ENCODE data around the gene SEMA7A. TPM values are rescaled to one million over a fixed set of nuclear protein-coding genes. Genes with fewer than 3 reads are reported as not detected.

Gene SEMA7A
- total RNA-seq, 3 donors from 2014 or later: 0.80 to 1.3 (median 0.88) TPM

- Histone ChIP-seq H3K4me3 (peak overlapping the region in 1 of 3 donors; percentile 19), H3K27ac (no peak overlapping the region), H3K27me3 (no peaks in the 10 kb centered on the region), H3K9me3 (no peaks in the 10 kb centered on the region), H3K36me3 (no peaks in the 10 kb centered on the region), H3K4me1 (peaks cover 0 to 10% of the 10 kb centered on the region in 2 donors)
- TF ChIP-seq POLR2A (IDR thresholded peaks at IDR 0.05): no peak
- DNase-seq (ENCODE audit: low spot score in 2 of 2): no peak
- intact Hi-C loops (cut with DNase I; ENCODE audit: low total_unique reads): no loop called here
These were observed 16.5 kb downstream of the SEMA7A start for GRCh38 chr15:74417225-74417624.

GRCh38 chr15:74415966-74416916 lies 17.5 kb downstream of the SEMA7A start:
- TF ChIP-seq POLR2AphosphoS5 (IDR thresholded peaks at IDR 0.05): no peak
- Histone ChIP-seq H3K4me1 (peaks cover 0 to 8% of the 10 kb centered on the region in 2 donors), H3K27ac (peak overlapping the region in 1 of 2 donors; percentile 38), H3K36me3 (no peaks in the 10 kb centered on the region), H3K4me3 (peak overlapping the region in 1 of 3 donors; percentile 19), H3K27me3 (no peaks in the 10 kb centered on the region), H3K9me3 (no peaks in the 10 kb centered on the region)
- intact Hi-C loops (cut with DNase I; ENCODE audit: low total_unique reads): no loop called here
- no peak for DNase-seq (ENCODE audit: low spot score in 2 of 2)

DNA sequence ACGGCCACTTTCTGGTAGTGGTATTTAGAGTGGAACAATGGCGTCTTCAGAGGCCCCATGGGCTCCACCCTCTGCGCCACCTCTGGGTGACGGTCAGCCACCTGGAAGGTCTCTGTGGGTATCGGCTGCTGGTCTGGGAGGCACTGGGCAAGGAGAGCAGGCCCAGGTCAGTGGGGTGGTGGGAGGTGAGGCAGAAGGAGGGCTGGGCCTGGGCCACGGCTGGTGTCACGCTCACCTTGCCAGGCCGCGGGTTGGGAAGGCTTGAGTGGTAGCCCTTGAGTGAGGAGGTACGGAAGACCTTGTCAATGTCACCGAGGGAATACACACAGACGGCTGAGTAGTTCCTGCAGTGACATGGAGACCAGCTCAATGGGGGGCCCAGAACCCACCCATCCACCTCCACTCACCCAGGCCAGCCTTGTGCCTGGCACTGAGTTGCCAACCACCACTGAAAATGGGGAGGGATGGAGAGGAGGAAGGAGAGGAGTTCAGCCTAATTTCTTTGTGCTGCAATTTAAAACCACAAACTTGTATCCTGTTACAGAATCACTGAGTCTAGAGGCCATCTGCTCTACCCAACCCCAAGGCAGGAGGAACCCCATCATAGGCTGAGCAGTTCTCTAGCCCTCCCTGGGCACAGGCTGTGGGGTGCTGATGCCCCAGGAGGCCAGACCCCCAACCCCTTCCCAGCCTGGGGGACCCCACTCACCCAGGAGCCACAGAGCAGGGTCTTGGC lies 19.0 kb downstream of the SEMA7A start:
- H3K27ac ChIP-seq: no peak overlapping the region
- no peaks in the 10 kb centered on the region for H3K4me1 ChIP-seq
- TF ChIP-seq POLR2A (IDR thresholded peaks at IDR 0.05): no peak
- no peak for TF ChIP-seq POLR2AphosphoS5 (IDR thresholded peaks at IDR 0.05)
- TF ChIP-seq, protein P1, sequence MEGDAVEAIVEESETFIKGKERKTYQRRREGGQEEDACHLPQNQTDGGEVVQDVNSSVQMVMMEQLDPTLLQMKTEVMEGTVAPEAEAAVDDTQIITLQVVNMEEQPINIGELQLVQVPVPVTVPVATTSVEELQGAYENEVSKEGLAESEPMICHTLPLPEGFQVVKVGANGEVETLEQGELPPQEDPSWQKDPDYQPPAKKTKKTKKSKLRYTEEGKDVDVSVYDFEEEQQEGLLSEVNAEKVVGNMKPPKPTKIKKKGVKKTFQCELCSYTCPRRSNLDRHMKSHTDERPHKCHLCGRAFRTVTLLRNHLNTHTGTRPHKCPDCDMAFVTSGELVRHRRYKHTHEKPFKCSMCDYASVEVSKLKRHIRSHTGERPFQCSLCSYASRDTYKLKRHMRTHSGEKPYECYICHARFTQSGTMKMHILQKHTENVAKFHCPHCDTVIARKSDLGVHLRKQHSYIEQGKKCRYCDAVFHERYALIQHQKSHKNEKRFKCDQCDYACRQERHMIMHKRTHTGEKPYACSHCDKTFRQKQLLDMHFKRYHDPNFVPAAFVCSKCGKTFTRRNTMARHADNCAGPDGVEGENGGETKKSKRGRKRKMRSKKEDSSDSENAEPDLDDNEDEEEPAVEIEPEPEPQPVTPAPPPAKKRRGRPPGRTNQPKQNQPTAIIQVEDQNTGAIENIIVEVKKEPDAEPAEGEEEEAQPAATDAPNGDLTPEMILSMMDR (IDR thresholded peaks at IDR 0.05): no peak

GRCh38 chr15:74414081-74414580 lies 19.6 kb downstream of the SEMA7A start:
- no peak overlapping the region for H3K4me3 ChIP-seq
- TF ChIP-seq POLR2AphosphoS5 (IDR thresholded peaks at IDR 0.05) (no peak), POLR2A (IDR thresholded peaks at IDR 0.05) (no peak)
- TF ChIP-seq, protein P1 (IDR thresholded peaks at IDR 0.05): no peak
- no peaks in the 10 kb centered on the region for H3K27me3 ChIP-seq
- H3K4me1 ChIP-seq: no peaks in the 10 kb centered on the region
- H3K9me3 ChIP-seq: no peaks in the 10 kb centered on the region
- H3K36me3 ChIP-seq: no peaks in the 10 kb centered on the region
- DNase-seq (ENCODE audit: low spot score in 2 of 2): no peak
- intact Hi-C loops (cut with DNase I; ENCODE audit: low total_unique reads): no loop called here
- H3K27ac ChIP-seq: no peak overlapping the region

More for the DNA sequence above, 19.0 kb downstream of the SEMA7A start:
- Histone ChIP-seq H3K9me3 (no peaks in the 10 kb centered on the region), H3K36me3 (no peaks in the 10 kb centered on the region), H3K27me3 (no peaks in the 10 kb centered on the region), H3K4me3 (no peak overlapping the region)
- DNase-seq (ENCODE audit: low spot score in 2 of 2): no peak
- intact Hi-C loops (cut with DNase I; ENCODE audit: low total_unique reads): no loop called here

- no peak overlapping the region for H3K27ac ChIP-seq
- DNase-seq (ENCODE audit: low spot score in 2 of 2): no peak
- H3K36me3 ChIP-seq: no peaks in the 10 kb centered on the region
- H3K4me3 ChIP-seq: no peak overlapping the region
- no peaks in the 10 kb centered on the region for H3K4me1 ChIP-seq
- TF ChIP-seq POLR2A (IDR thresholded peaks at IDR 0.05) (no peak), POLR2AphosphoS5 (IDR thresholded peaks at IDR 0.05) (no peak)
- TF ChIP-seq, protein P1 (IDR thresholded peaks at IDR 0.05): no peak
- H3K27me3 ChIP-seq: no peaks in the 10 kb centered on the region
- H3K9me3 ChIP-seq: no peaks in the 10 kb centered on the region
- intact Hi-C loops (cut with DNase I; ENCODE audit: low total_unique reads): no loop called here
These were observed 20.2 kb downstream of the SEMA7A start for GRCh38 chr15:74413350-74414080.
